HL-60 (cell line): ENCODE results near the gene CRBN.

ENCODE experiments used
- GABPA ChIP-seq: IDR thresholded peaks from 2 replicates; pipeline ENCODE4 v1.6.1; 2012; ENCODE audit warnings: low read depth
- POLR2AphosphoS5 ChIP-seq: IDR thresholded peaks from 2 replicates; pipeline ENCODE4 v1.6.1; 2012; ENCODE audit warnings: low read depth
- SPI1 ChIP-seq: IDR thresholded peaks from 2 replicates; pipeline ENCODE4 v1.6.1; 2012; ENCODE audit warnings: low read depth, mild to moderate bottlenecking, borderline replicate concordance
- TF ChIP-seq, protein P1 (sequence below): IDR thresholded peaks from one replicate; pipeline ENCODE4 v1.5.1; 2011; ENCODE audit warnings: low read length, control low read depth, inconsistent platforms; ENCODE audit not compliant: insufficient read depth
- TF ChIP-seq, protein P2 (sequence below): IDR thresholded peaks from 2 replicates; pipeline ENCODE4 v1.6.1; 2012; ENCODE audit warnings: low read depth; ENCODE audit not compliant: insufficient replicate concordance

DNA sequence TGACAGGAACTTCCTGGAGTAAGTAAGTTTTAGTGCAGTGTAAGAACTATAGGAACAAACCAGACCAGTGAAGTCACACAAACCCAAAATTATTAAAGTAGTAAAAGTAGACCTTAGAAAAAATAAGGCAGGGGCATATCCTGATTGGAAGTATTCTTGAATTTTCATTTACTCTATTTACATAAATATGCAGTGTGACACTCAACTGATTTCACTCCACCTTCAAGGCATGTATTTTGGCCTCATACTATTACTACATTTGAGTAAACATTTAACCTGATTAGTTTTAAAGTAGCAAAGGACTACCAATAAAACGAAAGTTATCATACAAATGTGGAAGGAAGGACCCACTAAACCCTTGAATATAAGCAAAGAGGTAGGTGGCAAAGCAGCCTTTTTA lies 29.9 kb downstream of the CRBN start:
- TF ChIP-seq, protein P1, sequence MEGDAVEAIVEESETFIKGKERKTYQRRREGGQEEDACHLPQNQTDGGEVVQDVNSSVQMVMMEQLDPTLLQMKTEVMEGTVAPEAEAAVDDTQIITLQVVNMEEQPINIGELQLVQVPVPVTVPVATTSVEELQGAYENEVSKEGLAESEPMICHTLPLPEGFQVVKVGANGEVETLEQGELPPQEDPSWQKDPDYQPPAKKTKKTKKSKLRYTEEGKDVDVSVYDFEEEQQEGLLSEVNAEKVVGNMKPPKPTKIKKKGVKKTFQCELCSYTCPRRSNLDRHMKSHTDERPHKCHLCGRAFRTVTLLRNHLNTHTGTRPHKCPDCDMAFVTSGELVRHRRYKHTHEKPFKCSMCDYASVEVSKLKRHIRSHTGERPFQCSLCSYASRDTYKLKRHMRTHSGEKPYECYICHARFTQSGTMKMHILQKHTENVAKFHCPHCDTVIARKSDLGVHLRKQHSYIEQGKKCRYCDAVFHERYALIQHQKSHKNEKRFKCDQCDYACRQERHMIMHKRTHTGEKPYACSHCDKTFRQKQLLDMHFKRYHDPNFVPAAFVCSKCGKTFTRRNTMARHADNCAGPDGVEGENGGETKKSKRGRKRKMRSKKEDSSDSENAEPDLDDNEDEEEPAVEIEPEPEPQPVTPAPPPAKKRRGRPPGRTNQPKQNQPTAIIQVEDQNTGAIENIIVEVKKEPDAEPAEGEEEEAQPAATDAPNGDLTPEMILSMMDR, result no peak
- TF ChIP-seq, protein P2, sequence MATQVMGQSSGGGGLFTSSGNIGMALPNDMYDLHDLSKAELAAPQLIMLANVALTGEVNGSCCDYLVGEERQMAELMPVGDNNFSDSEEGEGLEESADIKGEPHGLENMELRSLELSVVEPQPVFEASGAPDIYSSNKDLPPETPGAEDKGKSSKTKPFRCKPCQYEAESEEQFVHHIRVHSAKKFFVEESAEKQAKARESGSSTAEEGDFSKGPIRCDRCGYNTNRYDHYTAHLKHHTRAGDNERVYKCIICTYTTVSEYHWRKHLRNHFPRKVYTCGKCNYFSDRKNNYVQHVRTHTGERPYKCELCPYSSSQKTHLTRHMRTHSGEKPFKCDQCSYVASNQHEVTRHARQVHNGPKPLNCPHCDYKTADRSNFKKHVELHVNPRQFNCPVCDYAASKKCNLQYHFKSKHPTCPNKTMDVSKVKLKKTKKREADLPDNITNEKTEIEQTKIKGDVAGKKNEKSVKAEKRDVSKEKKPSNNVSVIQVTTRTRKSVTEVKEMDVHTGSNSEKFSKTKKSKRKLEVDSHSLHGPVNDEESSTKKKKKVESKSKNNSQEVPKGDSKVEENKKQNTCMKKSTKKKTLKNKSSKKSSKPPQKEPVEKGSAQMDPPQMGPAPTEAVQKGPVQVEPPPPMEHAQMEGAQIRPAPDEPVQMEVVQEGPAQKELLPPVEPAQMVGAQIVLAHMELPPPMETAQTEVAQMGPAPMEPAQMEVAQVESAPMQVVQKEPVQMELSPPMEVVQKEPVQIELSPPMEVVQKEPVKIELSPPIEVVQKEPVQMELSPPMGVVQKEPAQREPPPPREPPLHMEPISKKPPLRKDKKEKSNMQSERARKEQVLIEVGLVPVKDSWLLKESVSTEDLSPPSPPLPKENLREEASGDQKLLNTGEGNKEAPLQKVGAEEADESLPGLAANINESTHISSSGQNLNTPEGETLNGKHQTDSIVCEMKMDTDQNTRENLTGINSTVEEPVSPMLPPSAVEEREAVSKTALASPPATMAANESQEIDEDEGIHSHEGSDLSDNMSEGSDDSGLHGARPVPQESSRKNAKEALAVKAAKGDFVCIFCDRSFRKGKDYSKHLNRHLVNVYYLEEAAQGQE, result no peak
- TF ChIP-seq SPI1 (no peak), POLR2AphosphoS5 (no peak), GABPA (no peak)
